Measurements from ENCODE around the gene TCF7L2. TPM values are rescaled to one million over a fixed set of nuclear protein-coding genes. Genes with fewer than 3 reads are reported as not detected.

Gene TCF7L2
- total and polyA plus RNA-seq, 2 donors (not counting 1 experiment from before 2014, with no cell fraction given), result 3.4 to 5.0 TPM

DNA sequence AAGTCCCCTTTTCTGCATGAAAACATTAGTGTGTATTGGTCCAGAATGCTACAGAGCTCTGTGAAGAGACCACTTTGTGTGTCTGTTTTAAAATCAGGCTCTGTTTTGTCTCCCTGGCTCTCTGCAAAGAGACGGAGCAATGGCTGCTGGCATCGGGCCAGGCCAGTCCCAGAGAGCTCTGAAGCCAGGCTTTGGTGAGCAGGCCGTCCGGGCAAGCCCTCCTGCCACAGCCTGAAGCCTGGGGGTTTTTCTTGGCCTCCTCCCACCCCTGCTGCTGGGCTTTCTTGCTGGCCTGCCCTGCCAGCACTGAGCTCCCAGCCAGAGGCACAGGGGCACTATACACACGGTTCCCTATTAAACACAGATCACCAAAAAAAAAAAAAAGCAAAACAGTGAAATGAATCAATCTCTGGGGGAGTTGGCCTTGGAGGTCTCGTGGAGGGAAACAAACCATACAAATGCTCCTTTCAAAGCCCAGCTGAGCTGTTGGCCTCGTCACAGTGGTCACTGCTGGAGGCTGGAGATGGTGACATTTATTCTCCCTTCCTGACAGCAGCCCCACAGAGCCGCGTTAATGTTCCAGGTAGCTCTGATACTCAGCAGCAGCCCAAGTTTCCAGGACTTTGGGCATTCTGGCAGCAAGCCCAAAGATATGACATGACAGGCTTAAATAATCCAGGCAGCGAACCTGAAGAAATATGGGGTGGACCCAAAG lies 237.2 kb downstream of the TCF7L2 start:
- TF ChIP-seq EZH2 (IDR thresholded peaks at IDR 0.05; ENCODE audit: low read length, missing control alignments), result no peak
- TF ChIP-seq, protein P1, sequence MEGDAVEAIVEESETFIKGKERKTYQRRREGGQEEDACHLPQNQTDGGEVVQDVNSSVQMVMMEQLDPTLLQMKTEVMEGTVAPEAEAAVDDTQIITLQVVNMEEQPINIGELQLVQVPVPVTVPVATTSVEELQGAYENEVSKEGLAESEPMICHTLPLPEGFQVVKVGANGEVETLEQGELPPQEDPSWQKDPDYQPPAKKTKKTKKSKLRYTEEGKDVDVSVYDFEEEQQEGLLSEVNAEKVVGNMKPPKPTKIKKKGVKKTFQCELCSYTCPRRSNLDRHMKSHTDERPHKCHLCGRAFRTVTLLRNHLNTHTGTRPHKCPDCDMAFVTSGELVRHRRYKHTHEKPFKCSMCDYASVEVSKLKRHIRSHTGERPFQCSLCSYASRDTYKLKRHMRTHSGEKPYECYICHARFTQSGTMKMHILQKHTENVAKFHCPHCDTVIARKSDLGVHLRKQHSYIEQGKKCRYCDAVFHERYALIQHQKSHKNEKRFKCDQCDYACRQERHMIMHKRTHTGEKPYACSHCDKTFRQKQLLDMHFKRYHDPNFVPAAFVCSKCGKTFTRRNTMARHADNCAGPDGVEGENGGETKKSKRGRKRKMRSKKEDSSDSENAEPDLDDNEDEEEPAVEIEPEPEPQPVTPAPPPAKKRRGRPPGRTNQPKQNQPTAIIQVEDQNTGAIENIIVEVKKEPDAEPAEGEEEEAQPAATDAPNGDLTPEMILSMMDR (conservative IDR thresholded peaks at IDR 0.05 in 1 of 2, IDR thresholded peaks at IDR 0.05 in 1 of 2; ENCODE audit: low read depth in 1 of 2, low read length in 2 of 2), result no peak
- Histone ChIP-seq H3K9me3 (ENCODE audit: control insufficient read depth, insufficient read depth, low read depth, low read length) (no peaks in the 10 kb centered on the region), H3K27ac (ENCODE audit: insufficient read depth, low read length) (no peak overlapping the region), H3K36me3 (ENCODE audit: control insufficient read depth, insufficient read depth, low read length) (no peaks in the 10 kb centered on the region), H3K9ac (ENCODE audit: insufficient read depth, low read length) (no peak overlapping the region), H3K4me1 (ENCODE audit: control insufficient read depth, extremely low read depth, insufficient read depth, low read length) (no peaks in the 10 kb centered on the region), H3K4me3 (replicated peaks in 1 of 4; ENCODE audit: control extremely low read depth in 1 of 4, insufficient read depth in 1 of 4, low read depth in 3 of 4, low read length in 4 of 4) (no peak overlapping the region), H3K27me3 (ENCODE audit: control insufficient read depth, insufficient read depth, low read length) (no peaks in the 10 kb centered on the region), H4K20me1 (ENCODE audit: control insufficient read depth, extremely low read depth, insufficient read depth, low read length) (no peaks in the 10 kb centered on the region), H2AFZ (ENCODE audit: low read length) (no peak overlapping the region), H3K79me2 (ENCODE audit: control insufficient read depth, insufficient read depth, low read length) (no peaks in the 10 kb centered on the region), H3K4me2 (ENCODE audit: extremely low read depth, insufficient read depth, low read length) (no peak overlapping the region)
- DNase-seq (ENCODE audit: low read depth in 2 of 2), result peak; percentile 14 to 31

GRCh38 chr10:113199459-113199858 lies 249.4 kb downstream of the TCF7L2 start:
- H3K9ac ChIP-seq (ENCODE audit: insufficient read depth, low read length), result no peak overlapping the region
- no peak overlapping the region for H3K27ac ChIP-seq (ENCODE audit: insufficient read depth, low read length)
- no peaks in the 10 kb centered on the region for H4K20me1 ChIP-seq (ENCODE audit: control insufficient read depth, extremely low read depth, insufficient read depth, low read length)
- no peak for TF ChIP-seq EZH2 (IDR thresholded peaks at IDR 0.05; ENCODE audit: low read length, missing control alignments)
- TF ChIP-seq, protein P1 (conservative IDR thresholded peaks at IDR 0.05 in 1 of 2, IDR thresholded peaks at IDR 0.05 in 1 of 2; ENCODE audit: low read depth in 1 of 2, low read length in 2 of 2), result no peak
- no peak overlapping the region for H3K4me3 ChIP-seq (replicated peaks in 1 of 4; ENCODE audit: control extremely low read depth in 1 of 4, insufficient read depth in 1 of 4, low read depth in 3 of 4, low read length in 4 of 4)
- no peaks in the 10 kb centered on the region for H3K4me1 ChIP-seq (ENCODE audit: control insufficient read depth, extremely low read depth, insufficient read depth, low read length)
- no peak overlapping the region for H3K4me2 ChIP-seq (ENCODE audit: extremely low read depth, insufficient read depth, low read length)
- no peaks in the 10 kb centered on the region for H3K79me2 ChIP-seq (ENCODE audit: control insufficient read depth, insufficient read depth, low read length)
- H3K27me3 ChIP-seq (ENCODE audit: control insufficient read depth, insufficient read depth, low read length), result no peaks in the 10 kb centered on the region
- no peak overlapping the region for H2AFZ ChIP-seq (ENCODE audit: low read length)
- no peaks in the 10 kb centered on the region for H3K36me3 ChIP-seq (ENCODE audit: control insufficient read depth, insufficient read depth, low read length)
- H3K9me3 ChIP-seq (ENCODE audit: control insufficient read depth, insufficient read depth, low read depth, low read length), result no peaks in the 10 kb centered on the region
- DNase-seq (ENCODE audit: low read depth in 2 of 2), result peak; percentile 30 to 83

DNA sequence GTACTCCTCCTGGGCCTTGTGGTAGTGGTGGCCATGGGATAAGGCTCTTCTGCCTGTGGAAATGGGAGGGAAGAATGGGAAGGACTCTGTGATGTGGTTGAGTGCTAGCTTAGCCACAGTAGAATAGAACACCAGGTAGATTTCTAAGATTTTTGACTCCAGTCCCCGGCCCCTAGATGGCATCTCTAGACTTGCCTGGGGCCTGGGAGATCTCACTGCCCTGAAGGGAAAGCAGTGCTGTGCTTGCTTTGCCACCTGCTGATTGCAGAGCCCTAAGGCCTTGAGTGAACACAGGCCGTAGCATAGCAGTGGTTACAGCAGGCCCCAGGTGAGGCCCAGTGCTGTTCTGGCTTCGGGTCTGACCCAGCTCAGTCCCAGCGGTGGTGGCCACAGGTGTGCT lies 252.0 kb downstream of the TCF7L2 start:
- no peak overlapping the region for H2AFZ ChIP-seq (ENCODE audit: low read length)
- H3K9me3 ChIP-seq (ENCODE audit: control insufficient read depth, insufficient read depth, low read depth, low read length), result no peaks in the 10 kb centered on the region
- no peak overlapping the region for H3K9ac ChIP-seq (ENCODE audit: insufficient read depth, low read length)
- DNase-seq (ENCODE audit: low read depth in 2 of 2), result no peak
- no peaks in the 10 kb centered on the region for H3K4me1 ChIP-seq (ENCODE audit: control insufficient read depth, extremely low read depth, insufficient read depth, low read length)
- no peaks in the 10 kb centered on the region for H3K36me3 ChIP-seq (ENCODE audit: control insufficient read depth, insufficient read depth, low read length)
- H3K79me2 ChIP-seq (ENCODE audit: control insufficient read depth, insufficient read depth, low read length), result no peaks in the 10 kb centered on the region
- H3K27ac ChIP-seq (ENCODE audit: insufficient read depth, low read length), result no peak overlapping the region
- H4K20me1 ChIP-seq (ENCODE audit: control insufficient read depth, extremely low read depth, insufficient read depth, low read length), result no peaks in the 10 kb centered on the region
- no peak overlapping the region for H3K4me2 ChIP-seq (ENCODE audit: extremely low read depth, insufficient read depth, low read length)
- TF ChIP-seq EZH2 (IDR thresholded peaks at IDR 0.05; ENCODE audit: low read length, missing control alignments), result no peak
- TF ChIP-seq, protein P1 (conservative IDR thresholded peaks at IDR 0.05 in 1 of 2, IDR thresholded peaks at IDR 0.05 in 1 of 2; ENCODE audit: low read depth in 1 of 2, low read length in 2 of 2), result no peak
- no peaks in the 10 kb centered on the region for H3K27me3 ChIP-seq (ENCODE audit: control insufficient read depth, insufficient read depth, low read length)
- no peak overlapping the region for H3K4me3 ChIP-seq (replicated peaks in 1 of 4; ENCODE audit: control extremely low read depth in 1 of 4, insufficient read depth in 1 of 4, low read depth in 3 of 4, low read length in 4 of 4)
